Gastrocnemius medialis (tissue), 4 donors: ENCODE measurements around the gene GABRD.

Experiments
- CTCF ChIP-seq, 5 experiments: fragments of 450-650 bp in 3 of 5; fragments of 200-600 bp in 2 of 5; sonication (generic) in 2 of 5; IDR thresholded peaks in 4 of 5; conservative IDR thresholded peaks in 1 of 5; 1 replicate in 4 of 5; 2 replicates in 1 of 5; pipeline ENCODE4 v1.5.1; 2016 to 2019; ENCODE audit warnings: antibody characterized with exemption in 5 of 5, mild to moderate bottlenecking in 3 of 5, moderate library complexity in 3 of 5
- POLR2A ChIP-seq, 2 donors: fragments of 450-650 bp; IDR thresholded peaks; one replicate each; pipeline ENCODE4 v1.6.1; 2017; ENCODE audit warnings: antibody characterized with exemption in 2 of 2, mild to moderate bottlenecking in 2 of 2, moderate library complexity in 2 of 2

GRCh38 chr1:2033165-2033564 lies 14.0 kb downstream of the GABRD start:
- TF ChIP-seq CTCF (IDR thresholded peaks at IDR 0.05 in 4 of 5, conservative IDR thresholded peaks at IDR 0.05 in 1 of 5) (no peak), POLR2A (IDR thresholded peaks at IDR 0.05) (no peak)
